Lung (tissue), 12 donors: ENCODE results near the gene LRP1. TPM values are rescaled to one million over a fixed set of nuclear protein-coding genes. Genes with fewer than 3 reads are reported as not detected.

Experiments
- ATAC-seq: fragments of 200-7000 bp; cut with Tn5 transposase; one replicate; pipeline ENCODE4 v1.9.1; 2020; ENCODE audit warnings: moderate number of reproducible peaks; ENCODE audit not compliant: insufficient read depth, low FRiP score
- DNase-seq, 3 donors: peaks; one replicate each; pipeline ENCODE4 v3.0.0-alpha.2; 2013 to 2017
- H3K27ac ChIP-seq, 2 donors: one replicate each; pipeline ENCODE4 v1.5.1; 2013; ENCODE audit warnings: mild to moderate bottlenecking in 2 of 2, moderate library complexity in 2 of 2, control low read depth in 1 of 2, inconsistent platforms in 1 of 2, low read depth in 1 of 2, low read length in 1 of 2
- H3K27me3 ChIP-seq, 3 donors: one replicate each; pipeline ENCODE4 v1.5.1; 2013; ENCODE audit warnings: low read length in 2 of 3; ENCODE audit not compliant: control insufficient read depth in 3 of 3, insufficient read depth in 3 of 3
- H3K36me3 ChIP-seq, 4 donors: one replicate each; pipeline ENCODE4 v1.5.1; 2013; ENCODE audit warnings: low read length in 4 of 4, mild to moderate bottlenecking in 1 of 4, moderate library complexity in 1 of 4; ENCODE audit not compliant: control insufficient read depth in 4 of 4, insufficient read depth in 4 of 4
- H3K4me1 ChIP-seq, 5 donors: one replicate each; pipeline ENCODE4 v1.5.1; 2013; ENCODE audit warnings: low read length in 5 of 5, mild to moderate bottlenecking in 2 of 5, moderate library complexity in 1 of 5; ENCODE audit not compliant: control insufficient read depth in 5 of 5, insufficient read depth in 5 of 5
- H3K4me3 ChIP-seq: one replicate; pipeline ENCODE4 v1.5.1; 2013; ENCODE audit warnings: mild to moderate bottlenecking, control low read depth, moderate library complexity
- H3K9ac ChIP-seq, 2 donors: one replicate each; pipeline ENCODE4 v1.5.1; 2013; ENCODE audit warnings: low read length in 2 of 2, control low read depth in 1 of 2; ENCODE audit not compliant: insufficient read depth in 1 of 2
- H3K9me3 ChIP-seq, 4 donors: one replicate each; pipeline ENCODE4 v1.5.1; 2013; ENCODE audit warnings: low read length in 3 of 4, mild to moderate bottlenecking in 1 of 4, moderate library complexity in 1 of 4; ENCODE audit not compliant: control insufficient read depth in 4 of 4, insufficient read depth in 3 of 4
- WGBS, 2 donors: extraction: QIAGEN DNeasy Blood & Tissue Kit; methylation state at CpG; one replicate each; pipeline ENCODE4 v1.1.7; 2013; 5-methylcytosine and 5-hydroxymethylcytosine counted together
- polyA plus RNA-seq, 2 donors: library from polyadenylated mRNA; stranded (reverse); fragments of 200-250 nt; gene quantifications; one replicate each; pipeline ENCODE4 v1.2.1, GENCODE V29; 2013
- total RNA-seq, 2 donors: library from RNA; depleted of rRNA in 1 of 2; stranded (reverse); fragments of >200 nt in 1 of 2; gene quantifications; one replicate each; pipeline ENCODE4 v1.2.1, GENCODE V29; 2014 to 2021
- TF ChIP-seq, protein P1 (sequence below): IDR thresholded peaks from 2 replicates; pipeline ENCODE4 v1.5.1; 2012; ENCODE audit warnings: mild to moderate bottlenecking; ENCODE audit errors: control extremely low read depth, extremely low read depth
- donor health status: control.
- donor health status: control.
- donor health status: Bipolar disorder and iron deficiency.
- donor health status: healthy.
- donor health status: DM: yes; HTN: yes; CAD: no.

LRP1 gene
- total and polyA plus RNA-seq, 4 donors: 52.6 to 338 (median 122) TPM

DNA sequence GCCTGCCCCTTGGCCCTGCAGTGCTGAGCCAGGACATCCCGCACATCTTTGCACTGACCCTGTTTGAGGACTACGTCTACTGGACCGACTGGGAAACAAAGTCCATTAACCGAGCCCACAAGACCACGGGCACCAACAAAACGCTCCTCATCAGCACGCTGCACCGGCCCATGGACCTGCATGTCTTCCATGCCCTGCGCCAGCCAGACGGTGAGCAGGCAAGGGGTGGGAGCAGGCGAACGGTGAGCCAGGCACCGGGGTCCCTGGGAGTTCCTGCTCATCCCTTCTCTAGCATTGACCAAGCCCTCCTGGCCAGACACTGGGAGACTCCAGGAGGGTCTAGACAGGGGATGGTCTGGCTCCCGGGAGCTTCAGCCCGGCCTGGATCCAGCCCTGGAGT lies 70.9 kb downstream of the LRP1 start:
- Histone ChIP-seq H3K4me3 (no peak overlapping the region), H3K9ac (no peak overlapping the region), H3K9me3 (no peaks in the 10 kb centered on the region), H3K36me3 (peaks cover 0 to 83% (median 52%) of the 10 kb centered on the region in 4 donors), H3K27me3 (no peaks in the 10 kb centered on the region), H3K4me1 (no peaks in the 10 kb centered on the region), H3K27ac (no peak overlapping the region)
- no peak for ATAC-seq
- 87 to 92% methylated on average over 15 of the region's 15 CpGs for WGBS, 2 donors
- TF ChIP-seq, protein P1, sequence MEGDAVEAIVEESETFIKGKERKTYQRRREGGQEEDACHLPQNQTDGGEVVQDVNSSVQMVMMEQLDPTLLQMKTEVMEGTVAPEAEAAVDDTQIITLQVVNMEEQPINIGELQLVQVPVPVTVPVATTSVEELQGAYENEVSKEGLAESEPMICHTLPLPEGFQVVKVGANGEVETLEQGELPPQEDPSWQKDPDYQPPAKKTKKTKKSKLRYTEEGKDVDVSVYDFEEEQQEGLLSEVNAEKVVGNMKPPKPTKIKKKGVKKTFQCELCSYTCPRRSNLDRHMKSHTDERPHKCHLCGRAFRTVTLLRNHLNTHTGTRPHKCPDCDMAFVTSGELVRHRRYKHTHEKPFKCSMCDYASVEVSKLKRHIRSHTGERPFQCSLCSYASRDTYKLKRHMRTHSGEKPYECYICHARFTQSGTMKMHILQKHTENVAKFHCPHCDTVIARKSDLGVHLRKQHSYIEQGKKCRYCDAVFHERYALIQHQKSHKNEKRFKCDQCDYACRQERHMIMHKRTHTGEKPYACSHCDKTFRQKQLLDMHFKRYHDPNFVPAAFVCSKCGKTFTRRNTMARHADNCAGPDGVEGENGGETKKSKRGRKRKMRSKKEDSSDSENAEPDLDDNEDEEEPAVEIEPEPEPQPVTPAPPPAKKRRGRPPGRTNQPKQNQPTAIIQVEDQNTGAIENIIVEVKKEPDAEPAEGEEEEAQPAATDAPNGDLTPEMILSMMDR: no peak
- DNase-seq: no peak

DNA sequence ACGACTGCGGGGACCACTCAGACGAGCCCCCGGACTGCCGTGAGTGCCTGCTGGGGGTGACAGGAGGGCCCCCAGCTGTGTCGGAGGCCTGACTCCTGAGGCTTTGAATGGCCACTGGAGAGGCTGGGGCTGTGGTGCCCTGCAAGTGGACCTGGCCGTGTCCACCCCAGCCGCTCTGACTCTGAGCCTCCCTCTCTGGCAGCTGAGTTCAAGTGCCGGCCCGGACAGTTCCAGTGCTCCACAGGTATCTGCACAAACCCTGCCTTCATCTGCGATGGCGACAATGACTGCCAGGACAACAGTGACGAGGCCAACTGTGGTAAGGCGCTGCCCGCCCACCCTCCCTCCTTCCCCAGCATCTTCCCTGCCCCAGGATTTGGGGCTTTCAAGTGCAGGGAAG lies 72.2 kb downstream of the LRP1 start:
- H3K27me3 ChIP-seq: no peaks in the 10 kb centered on the region
- H3K4me1 ChIP-seq: no peaks in the 10 kb centered on the region
- DNase-seq (no peak), ATAC-seq (no peak)
- no peak overlapping the region for H3K4me3 ChIP-seq
- H3K27ac ChIP-seq: no peak overlapping the region
- H3K36me3 ChIP-seq: peaks cover 0 to 84% (median 51%) of the 10 kb centered on the region in 4 donors
- 94 to 95% methylated on average over 15 of the region's 15 CpGs for WGBS, 2 donors
- TF ChIP-seq, protein P1: no peak
- no peak overlapping the region for H3K9ac ChIP-seq
- H3K9me3 ChIP-seq: no peaks in the 10 kb centered on the region

DNA sequence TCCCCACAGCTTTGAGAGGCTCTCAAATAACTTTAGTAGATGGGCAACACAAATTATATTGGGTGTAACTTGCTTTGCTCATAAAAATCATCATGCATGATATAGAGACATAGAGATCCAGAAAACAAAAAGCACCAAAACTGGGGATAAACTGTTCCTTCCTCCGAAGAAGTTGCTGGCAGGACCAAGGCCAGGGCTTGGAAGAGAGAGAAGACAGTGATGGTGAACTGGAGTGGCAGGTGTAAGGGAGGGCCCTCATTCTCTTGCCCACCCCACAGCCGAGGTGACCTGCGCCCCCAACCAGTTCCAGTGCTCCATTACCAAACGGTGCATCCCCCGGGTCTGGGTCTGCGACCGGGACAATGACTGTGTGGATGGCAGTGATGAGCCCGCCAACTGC lies 72.9 kb downstream of the LRP1 start:
- Histone ChIP-seq H3K9ac (no peak overlapping the region), H3K9me3 (no peaks in the 10 kb centered on the region), H3K4me3 (no peak overlapping the region), H3K36me3 (peaks cover 0 to 83% (median 52%) of the 10 kb centered on the region in 4 donors), H3K27me3 (no peaks in the 10 kb centered on the region), H3K4me1 (no peaks in the 10 kb centered on the region), H3K27ac (no peak overlapping the region)
- TF ChIP-seq, protein P1: no peak
- ATAC-seq (no peak), DNase-seq (no peak)
- 84 to 88% methylated on average over 8 of the region's 8 CpGs for WGBS, 2 donors

DNA sequence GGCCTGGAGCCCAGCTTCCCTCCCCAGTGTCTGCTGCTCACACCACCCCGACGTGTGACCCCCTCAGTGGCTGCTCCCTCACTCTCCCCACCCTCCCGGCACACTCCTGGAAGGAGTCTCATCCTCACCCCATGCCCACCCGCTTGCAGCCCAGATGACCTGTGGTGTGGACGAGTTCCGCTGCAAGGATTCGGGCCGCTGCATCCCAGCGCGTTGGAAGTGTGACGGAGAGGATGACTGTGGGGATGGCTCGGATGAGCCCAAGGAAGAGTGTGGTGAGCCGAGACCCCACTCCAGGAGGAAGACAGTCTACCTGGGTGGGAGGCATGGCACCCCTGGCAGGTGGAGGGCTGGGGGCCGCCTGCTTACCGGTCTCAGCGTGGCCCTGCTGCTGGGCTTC lies 73.3 kb downstream of the LRP1 start:
- Histone ChIP-seq H3K4me1 (no peaks in the 10 kb centered on the region), H3K9ac (no peak overlapping the region), H3K36me3 (peaks cover 0 to 83% (median 54%) of the 10 kb centered on the region in 4 donors), H3K4me3 (no peak overlapping the region), H3K9me3 (no peaks in the 10 kb centered on the region), H3K27ac (no peak overlapping the region), H3K27me3 (no peaks in the 10 kb centered on the region)
- DNase-seq: no peak
- 87 to 89% methylated on average over 16 of the region's 16 CpGs for WGBS, 2 donors
- TF ChIP-seq, protein P1: no peak
- no peak for ATAC-seq
